HPDE6-E6E7 (cell line): ENCODE data around the gene TXNDC15.
A peak's percentile ranks its signal among the peaks of the same experiment; 100 is the strongest.
"Not testable (repeated sequence)": the region's sequence is repeated elsewhere in the genome, so short reads cannot be mapped to it uniquely, and the experiment has no call there.

Experiments used
- DNase-seq: peaks from one replicate; pipeline ENCODE4 v3.0.0; 2011; ENCODE audit warnings: missing footprints; ENCODE audit errors: extremely low spot score

TXNDC15 gene

GRCh38 chr5:134878403-134878802, 4.2 kb downstream of the TXNDC15 start:
- no peak for DNase-seq

- no peak for DNase-seq
Observed at GRCh38 chr5:134879456-134879855, 5.3 kb downstream of the TXNDC15 start.

- DNase-seq = not testable (repeated sequence)
Observed at GRCh38 chr5:134880937-134881336, 6.8 kb downstream of the TXNDC15 start.

GRCh38 chr5:134881711-134882110, 7.5 kb downstream of the TXNDC15 start:
- not testable (repeated sequence) for DNase-seq

GRCh38 chr5:134887593-134888159, 13.5 kb downstream of the TXNDC15 start:
- no peak for DNase-seq

GRCh38 chr5:134889335-134889734, 15.2 kb downstream of the TXNDC15 start:
- no peak for DNase-seq

GRCh38 chr5:134891473-134891872, 17.3 kb downstream of the TXNDC15 start:
- DNase-seq = no peak

- no peak for DNase-seq
Observed at GRCh38 chr5:134892282-134892681, 18.1 kb downstream of the TXNDC15 start.

GRCh38 chr5:134892926-134893325, 18.8 kb downstream of the TXNDC15 start:
- DNase-seq = no peak

- DNase-seq = no peak
Observed at GRCh38 chr5:134893748-134894505, 19.8 kb downstream of the TXNDC15 start.

- DNase-seq = no peak
Observed at GRCh38 chr5:134902071-134902801, 28.1 kb downstream of the TXNDC15 start.

- DNase-seq = peak; percentile 89
Observed at GRCh38 chr5:134904610-134905245, 30.6 kb downstream of the TXNDC15 start, which contains the start of gene PCBD2. PCBD2 (plus strand) TSS chr5:134905131; CDS start chr5:134905140, 9 bp downstream.

GRCh38 chr5:134905246-134905996, 31.2 kb downstream of the TXNDC15 start:
- peak; percentile 26 for DNase-seq

GRCh38 chr5:134906811-134907210, 32.6 kb downstream of the TXNDC15 start:
- no peak for DNase-seq

GRCh38 chr5:134910752-134911151, 36.6 kb downstream of the TXNDC15 start:
- DNase-seq = not testable (repeated sequence)

- no peak for DNase-seq
Observed at GRCh38 chr5:134911285-134912206, 37.4 kb downstream of the TXNDC15 start.

GRCh38 chr5:134913254-134913653, 39.1 kb downstream of the TXNDC15 start:
- no peak for DNase-seq

- DNase-seq = no peak
Observed at GRCh38 chr5:134913795-134914194, 39.6 kb downstream of the TXNDC15 start.

- DNase-seq = peak; percentile 20
Observed at GRCh38 chr5:134917070-134917815, 43.1 kb downstream of the TXNDC15 start.

GRCh38 chr5:134918861-134919260, 44.7 kb downstream of the TXNDC15 start:
- no peak for DNase-seq
